NCI-H345 treated with DMSO at 0.1 percent for 48 hours (cell line): Measurements from ENCODE around the gene HLX.

Experiments
- DNase-seq: peaks from one replicate; lab custom pipeline; 2025; ENCODE audit not compliant: unreplicated experiment; lab: John Stamatoyannopoulos, UW

The HLX gene

GRCh38 chr1:220921498-220921897 lies 42.3 kb downstream of the HLX start:
- no peak for DNase-seq

GRCh38 chr1:220921971-220922635 lies 42.9 kb downstream of the HLX start:
- no peak for DNase-seq

- DNase-seq: no peak
These were observed 43.7 kb downstream of the HLX start for GRCh38 chr1:220922951-220923350.

- DNase-seq: no peak
These were observed 45.2 kb downstream of the HLX start for GRCh38 chr1:220924331-220924970.

- no peak for DNase-seq
These were observed 46.5 kb downstream of the HLX start for GRCh38 chr1:220925707-220926106.

GRCh38 chr1:220926146-220926545 lies 46.9 kb downstream of the HLX start:
- no peak for DNase-seq

GRCh38 chr1:220927442-220927841 lies 48.2 kb downstream of the HLX start:
- no peak for DNase-seq

- DNase-seq: no peak
These were observed 49.1 kb downstream of the HLX start for GRCh38 chr1:220928320-220928719.

- no peak for DNase-seq
These were observed 49.6 kb downstream of the HLX start for GRCh38 chr1:220928725-220929300.

GRCh38 chr1:220929304-220929703 lies 50.1 kb downstream of the HLX start:
- DNase-seq: no peak
